Endothelial cell of umbilical vein (primary cell): ENCODE measurements around the gene AIG1.

ENCODE experiments used
- CTCF ChIP-seq, 2 donors: IDR thresholded peaks; 1 replicate in 1 of 2; 2 replicates in 1 of 2; pipeline ENCODE4 v1.5.1; 2011; ENCODE audit warnings: low read length in 2 of 2, mild to moderate bottlenecking in 2 of 2, moderate library complexity in 2 of 2, control low read depth in 1 of 2, inconsistent platforms in 1 of 2, low read depth in 1 of 2; ENCODE audit not compliant: insufficient read depth in 1 of 2; ENCODE audit errors: extremely low read depth in 1 of 2
- EZH2 ChIP-seq: IDR thresholded peaks from 2 replicates; pipeline ENCODE4 v1.6.1; 2012; ENCODE audit warnings: borderline replicate concordance, low read depth, mild to moderate bottlenecking, moderate library complexity, low read length, inconsistent platforms; ENCODE audit not compliant: severe bottlenecking
- POLR2A ChIP-seq: IDR thresholded peaks from 2 replicates; pipeline ENCODE4 v1.6.1; 2012; ENCODE audit warnings: low read depth, mild to moderate bottlenecking, control low read depth, low read length
- POLR2AphosphoS5 ChIP-seq: IDR thresholded peaks from 2 replicates; pipeline ENCODE4 v1.6.1; 2012; ENCODE audit warnings: low read depth, mild to moderate bottlenecking, control low read depth, low read length, moderate library complexity; ENCODE audit not compliant: insufficient read depth

DNA sequence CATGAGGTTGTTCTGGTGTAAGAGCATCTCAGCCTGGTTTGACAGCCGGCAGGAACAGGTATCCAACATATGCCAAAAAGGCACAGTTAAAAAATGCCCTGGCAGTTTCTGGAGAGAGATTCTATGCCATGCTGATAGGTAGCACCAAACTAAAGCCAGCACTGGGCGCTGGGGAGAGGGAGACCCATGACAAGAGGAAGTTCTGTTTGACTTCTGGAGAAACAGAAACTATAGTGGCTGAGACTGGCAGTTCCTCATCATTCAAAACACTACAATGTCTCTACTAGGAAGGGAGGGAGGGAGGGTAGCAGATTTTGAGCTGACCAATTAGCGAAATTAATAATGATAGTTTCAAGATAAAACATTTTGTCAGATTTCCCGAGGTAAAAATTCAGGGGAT lies 215.7 kb downstream of the AIG1 start:
- TF ChIP-seq EZH2 (no peak), CTCF (IDR thresholded peaks at IDR 0.05; ENCODE audit: extremely low read depth in 1 of 2, insufficient read depth in 1 of 2, low read depth in 1 of 2, low read length in 2 of 2) (no peak), POLR2AphosphoS5 (no peak), POLR2A (no peak)
